Ovary (tissue), 3 donors: Measurements from ENCODE around the gene MAST4.

ENCODE experiments used
- EP300 ChIP-seq: sonication (generic); formaldehyde crosslinking; IDR thresholded peaks from one replicate; pipeline ENCODE4 v1.6.1; 2017; ENCODE audit warnings: antibody characterized with exemption
- POLR2A ChIP-seq: fragments of 450-650 bp; IDR thresholded peaks from one replicate; pipeline ENCODE4 v1.6.1; 2017; ENCODE audit warnings: antibody characterized with exemption, mild to moderate bottlenecking, moderate library complexity
- TF ChIP-seq, protein P1 (sequence below), 3 donors: fragments of 450-650 bp in 2 of 3; fragments of 200-600 bp in 1 of 3; IDR thresholded peaks; one replicate each; pipeline versions ENCODE4 v1.5.1 to v1.8.0; 2016 to 2022; ENCODE audit warnings: antibody characterized with exemption in 3 of 3, mild to moderate bottlenecking in 1 of 3
- donor health status: DM: no; HTN: no; CAD: no.

DNA sequence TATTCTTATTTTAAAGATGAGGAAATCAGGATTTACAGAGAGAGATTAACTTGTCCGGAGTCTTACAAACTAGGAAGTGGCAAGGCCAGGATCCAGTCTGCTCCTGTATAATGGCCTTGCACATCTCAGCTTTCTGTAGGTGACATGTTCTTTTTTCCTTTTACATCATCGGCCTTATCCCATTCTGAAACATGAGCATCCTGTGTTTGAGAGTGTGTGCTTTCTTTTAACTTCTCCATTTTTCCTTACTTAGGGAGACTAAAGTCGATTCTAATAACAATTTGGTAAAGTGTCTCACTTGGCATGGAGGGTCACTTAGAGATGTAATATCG, 385.8 kb downstream of the MAST4 start:
- TF ChIP-seq POLR2A: no peak
- TF ChIP-seq, protein P1, sequence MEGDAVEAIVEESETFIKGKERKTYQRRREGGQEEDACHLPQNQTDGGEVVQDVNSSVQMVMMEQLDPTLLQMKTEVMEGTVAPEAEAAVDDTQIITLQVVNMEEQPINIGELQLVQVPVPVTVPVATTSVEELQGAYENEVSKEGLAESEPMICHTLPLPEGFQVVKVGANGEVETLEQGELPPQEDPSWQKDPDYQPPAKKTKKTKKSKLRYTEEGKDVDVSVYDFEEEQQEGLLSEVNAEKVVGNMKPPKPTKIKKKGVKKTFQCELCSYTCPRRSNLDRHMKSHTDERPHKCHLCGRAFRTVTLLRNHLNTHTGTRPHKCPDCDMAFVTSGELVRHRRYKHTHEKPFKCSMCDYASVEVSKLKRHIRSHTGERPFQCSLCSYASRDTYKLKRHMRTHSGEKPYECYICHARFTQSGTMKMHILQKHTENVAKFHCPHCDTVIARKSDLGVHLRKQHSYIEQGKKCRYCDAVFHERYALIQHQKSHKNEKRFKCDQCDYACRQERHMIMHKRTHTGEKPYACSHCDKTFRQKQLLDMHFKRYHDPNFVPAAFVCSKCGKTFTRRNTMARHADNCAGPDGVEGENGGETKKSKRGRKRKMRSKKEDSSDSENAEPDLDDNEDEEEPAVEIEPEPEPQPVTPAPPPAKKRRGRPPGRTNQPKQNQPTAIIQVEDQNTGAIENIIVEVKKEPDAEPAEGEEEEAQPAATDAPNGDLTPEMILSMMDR (IDR thresholded peaks at IDR 0.05): no peak
- no peak for TF ChIP-seq EP300
